LoVo (cell line): Measurements from ENCODE around the gene ENPP7.
A peak's percentile ranks its signal among the peaks of the same experiment; 100 is the strongest.

ENCODE experiments used
- DNase-seq: peaks from one replicate; pipeline ENCODE4 v3.0.0-alpha.2; 2016; ENCODE audit warnings: low spot score

Gene ENPP7

GRCh38 chr17:79777894-79778503 is 47.3 kb downstream of the ENPP7 start, which contains the start of gene CBX2:
TSS of gene CBX2 (plus strand) at chr17:79778148. CDS start at chr17:79778236, 88 bp downstream.
- peak; percentile 83 for DNase-seq

- DNase-seq = no peak
These were observed 47.9 kb downstream of the ENPP7 start for GRCh38 chr17:79778504-79779083.

GRCh38 chr17:79779084-79779529 is 48.4 kb downstream of the ENPP7 start:
- no peak for DNase-seq

- no peak for DNase-seq
These were observed 49.1 kb downstream of the ENPP7 start for GRCh38 chr17:79779661-79780365.

GRCh38 chr17:79781012-79781650 is 50.4 kb downstream of the ENPP7 start:
- no peak for DNase-seq

- no peak for DNase-seq
These were observed 51.2 kb downstream of the ENPP7 start for GRCh38 chr17:79781736-79782575.

- DNase-seq = no peak
These were observed 53.1 kb downstream of the ENPP7 start for GRCh38 chr17:79783891-79784290.

- no peak for DNase-seq
These were observed 53.7 kb downstream of the ENPP7 start for GRCh38 chr17:79784353-79785016.

- DNase-seq = no peak
These were observed 54.5 kb downstream of the ENPP7 start for GRCh38 chr17:79785017-79785899.

- DNase-seq = no peak
These were observed 55.4 kb downstream of the ENPP7 start for GRCh38 chr17:79785900-79786810.

- DNase-seq = no peak
These were observed 56.3 kb downstream of the ENPP7 start for GRCh38 chr17:79786930-79787643.

GRCh38 chr17:79788455-79788854 is 57.7 kb downstream of the ENPP7 start:
- DNase-seq = no peak

- no peak for DNase-seq
These were observed 58.5 kb downstream of the ENPP7 start for GRCh38 chr17:79788989-79789942.

GRCh38 chr17:79789943-79790804 is 59.4 kb downstream of the ENPP7 start:
- DNase-seq = no peak

GRCh38 chr17:79790805-79791734 is 60.3 kb downstream of the ENPP7 start:
- DNase-seq = no peak
